Stimulated activated CD8-positive, alpha-beta memory T cell treated with anti-CD3 and anti-CD28 coated beads, Interleukin-12 subunit alpha, Interleukin-12 subunit beta, amount 100 ng/mL, for 24 hours (primary cell): ENCODE data around the gene RNF126.
"Not testable (repeated sequence)": the region's sequence is repeated elsewhere in the genome, so short reads cannot be mapped to it uniquely, and the experiment has no call there.

ENCODE experiments used
- DNase-seq: peaks from one replicate; pipeline ENCODE4 v3.0.0-alpha.2; 2020; ENCODE audit errors: extremely low read depth

RNF126 gene

GRCh38 chr19:662962-663681 is at the start of gene RNF126:
TSS of gene RNF126 (minus strand) at chr19:663214. CDS start at chr19:663121, 93 bp downstream.
- peak; percentile 85 for DNase-seq

DNA sequence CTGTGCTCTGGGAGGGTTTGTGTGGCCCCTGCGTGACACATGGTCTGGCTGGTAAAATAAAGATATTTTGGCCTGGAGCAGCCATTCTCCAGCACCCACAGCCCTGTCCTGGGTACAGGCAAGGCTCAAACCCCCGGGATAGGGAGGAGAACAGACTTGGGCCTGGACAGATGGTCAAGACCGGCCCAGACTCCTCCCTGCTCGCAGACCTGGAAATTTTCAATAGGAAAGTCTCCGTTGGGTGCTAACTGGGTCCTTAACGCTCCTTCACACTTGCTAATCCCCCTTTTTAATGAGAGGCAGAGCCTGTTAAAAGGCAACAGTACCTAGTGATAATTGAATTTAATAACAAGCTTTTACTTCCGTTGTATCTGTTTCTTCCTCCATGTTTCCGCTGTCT is 48.2 kb upstream of the RNF126 start:
- no peak for DNase-seq

- DNase-seq: no peak
Measured at GRCh38 chr19:710767-711166, 47.8 kb upstream of the RNF126 start.

DNA sequence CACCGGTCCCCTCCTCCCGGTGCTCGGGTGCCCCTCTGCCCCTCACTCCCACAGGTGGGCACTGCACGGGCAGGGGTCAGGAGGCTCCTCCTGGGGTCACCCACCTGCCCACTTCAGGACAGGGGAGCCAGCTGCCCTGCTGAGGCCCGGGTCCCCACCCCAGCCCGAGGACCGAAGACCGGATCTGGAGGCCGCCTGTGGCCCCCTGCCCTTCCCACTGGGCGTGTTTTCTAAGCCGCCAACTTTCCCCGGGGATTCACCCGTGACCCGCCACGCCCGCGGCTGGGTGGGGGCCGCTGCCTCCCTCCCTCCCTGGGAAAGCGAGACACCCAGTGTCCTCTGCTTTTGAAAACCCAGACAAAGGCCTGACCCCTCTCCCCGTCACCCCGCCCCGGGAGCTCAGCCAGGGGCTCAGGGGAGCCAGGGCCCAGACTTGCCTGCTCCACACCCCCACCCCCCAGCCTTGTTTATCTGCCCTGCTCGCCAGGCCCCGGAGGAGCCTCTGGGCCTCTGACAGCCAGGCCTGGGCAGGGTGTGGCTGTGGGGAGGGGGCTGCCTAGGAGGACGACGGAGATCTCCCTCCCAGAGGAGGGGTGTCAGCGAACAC is 47.1 kb upstream of the RNF126 start:
- no peak for DNase-seq

GRCh38 chr19:709196-709964 is 46.4 kb upstream of the RNF126 start:
- DNase-seq: no peak

- DNase-seq: no peak
Measured at GRCh38 chr19:708154-709143, 45.4 kb upstream of the RNF126 start, which contains the start of gene PALM. TSS of gene PALM (plus strand) at chr19:708935. CDS start at chr19:709147, 212 bp downstream.

- no peak for DNase-seq
Measured at GRCh38 chr19:704447-704741, 41.4 kb upstream of the RNF126 start.

DNA sequence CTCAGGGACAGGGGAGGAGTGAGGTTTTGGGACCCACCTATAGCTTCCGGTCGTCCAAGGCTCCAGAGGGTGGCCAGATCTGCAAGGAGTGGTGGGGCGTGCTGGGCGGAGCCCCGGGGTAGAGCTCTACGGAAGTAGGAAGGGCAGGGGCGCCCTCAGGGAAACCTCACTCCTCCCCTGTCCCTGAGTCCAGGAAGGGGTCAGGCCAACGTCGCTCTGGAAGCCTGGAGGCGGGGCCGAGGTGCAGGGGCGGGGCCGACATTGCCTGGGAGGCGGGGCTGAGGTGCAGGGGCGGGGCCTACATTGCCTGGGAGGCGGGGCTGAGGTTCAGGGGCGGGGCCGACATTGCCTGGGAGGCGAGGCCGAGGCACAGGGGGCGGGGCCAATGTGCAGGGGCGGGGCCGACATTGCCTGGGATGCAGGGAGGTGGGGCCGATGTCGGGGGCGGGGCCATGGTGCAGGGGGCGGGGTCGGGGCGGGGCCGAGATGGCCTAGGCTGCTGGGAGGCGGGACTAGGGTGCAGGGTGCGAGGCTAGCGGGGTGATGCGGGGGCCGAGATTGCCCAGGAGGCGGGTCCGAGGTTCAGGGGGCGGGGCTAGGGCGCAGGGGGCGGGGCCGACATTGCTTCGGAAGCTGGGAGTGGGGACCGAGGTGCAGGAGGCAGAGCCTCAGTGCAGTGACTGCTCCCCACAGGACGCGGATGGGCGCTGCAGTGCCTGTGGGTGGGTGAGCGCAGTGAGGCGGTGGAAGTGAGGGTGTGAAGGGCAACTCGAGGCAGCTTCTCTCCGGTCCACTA is 40.8 kb upstream of the RNF126 start:
- peak; percentile 33 for DNase-seq

- no peak for DNase-seq
Measured at GRCh38 chr19:703329-703650, 40.3 kb upstream of the RNF126 start.

DNA sequence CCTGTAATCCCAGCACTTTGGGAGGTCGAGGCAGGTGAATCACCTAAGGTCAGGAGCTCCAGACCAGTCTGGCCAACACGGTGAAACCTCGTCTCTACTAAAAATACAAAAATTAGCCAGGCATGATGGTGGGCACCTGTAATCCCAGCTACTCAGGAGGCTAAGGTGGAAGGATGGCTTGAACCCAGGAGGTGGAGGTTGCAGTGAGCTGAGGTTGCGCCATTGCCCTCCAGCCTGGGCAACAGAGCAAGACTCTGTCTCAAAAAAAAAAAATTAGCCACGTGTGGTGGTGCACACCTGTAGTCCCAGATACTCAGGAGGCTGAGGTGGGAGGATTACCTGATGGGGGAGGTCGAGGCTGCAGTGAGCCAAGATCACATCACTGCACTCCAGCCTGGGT is 39.8 kb upstream of the RNF126 start:
- not testable (repeated sequence) for DNase-seq

DNA sequence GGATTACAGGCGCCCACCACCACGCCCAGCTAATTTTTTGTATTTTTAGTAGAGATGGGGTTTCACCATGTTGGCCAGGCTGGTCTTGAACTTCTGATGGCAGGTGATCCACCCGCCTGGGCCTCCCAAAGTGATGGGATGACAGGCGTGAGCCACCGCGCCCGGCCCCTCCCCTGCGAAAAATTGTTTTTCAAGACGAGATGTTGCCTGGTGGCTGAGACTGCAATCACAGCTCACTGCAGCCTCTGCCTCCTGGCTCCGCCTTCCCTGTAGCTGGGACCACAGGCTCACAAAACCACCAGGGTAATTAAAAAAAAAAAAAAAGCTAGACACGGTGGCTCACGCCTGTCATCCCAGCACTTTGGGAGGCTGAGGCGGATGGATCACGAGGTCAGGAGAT is 36.9 kb upstream of the RNF126 start:
- DNase-seq: not testable (repeated sequence)

DNA sequence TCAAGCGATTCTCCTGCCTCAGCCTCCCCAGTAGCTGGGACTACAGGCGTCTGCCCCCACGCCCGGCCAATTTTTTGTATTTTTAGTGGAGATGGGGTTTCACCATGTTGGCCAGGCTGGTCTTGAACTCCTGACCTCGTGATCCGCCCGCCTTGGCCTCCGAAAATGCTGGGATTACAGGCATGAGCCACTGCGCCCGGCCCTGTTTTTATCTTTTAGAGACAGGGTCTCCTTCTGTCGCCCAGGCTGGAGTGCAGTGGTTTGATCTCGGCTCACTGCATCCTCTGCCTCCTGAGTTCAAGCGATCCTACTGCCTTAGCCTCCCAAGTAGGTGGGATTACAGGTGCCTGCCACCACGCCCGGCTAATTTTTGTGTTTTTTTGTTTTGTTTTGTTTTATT is 35.5 kb upstream of the RNF126 start:
- not testable (repeated sequence) for DNase-seq

GRCh38 chr19:695352-695949 is 32.4 kb upstream of the RNF126 start, which contains the start of gene PRSS57:
TSS of gene PRSS57 (minus strand) at chr19:695452. CDS start at chr19:695430, 22 bp downstream.
- DNase-seq: no peak

GRCh38 chr19:694481-695351 is 31.7 kb upstream of the RNF126 start:
- DNase-seq: no peak

DNA sequence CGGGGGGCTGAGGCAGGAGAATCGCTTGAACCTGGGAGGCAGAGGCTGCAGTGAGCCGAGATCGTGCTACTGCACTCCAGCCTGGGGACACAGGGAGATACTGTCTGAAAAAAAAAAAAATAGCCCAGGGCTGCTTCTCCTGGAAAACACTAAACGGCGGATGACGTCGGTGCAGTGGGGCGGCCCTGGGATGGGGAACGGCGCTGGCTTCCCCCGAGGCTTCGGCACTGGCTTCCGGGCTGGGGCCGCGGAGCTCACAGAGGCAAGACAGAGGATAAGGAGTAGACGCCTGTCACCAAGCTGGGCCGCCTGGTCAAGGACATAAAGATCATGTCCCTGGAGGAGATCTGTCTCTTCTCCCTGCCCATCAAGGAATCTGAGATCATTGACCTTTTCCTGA is 27.2 kb upstream of the RNF126 start:
- no peak for DNase-seq

DNA sequence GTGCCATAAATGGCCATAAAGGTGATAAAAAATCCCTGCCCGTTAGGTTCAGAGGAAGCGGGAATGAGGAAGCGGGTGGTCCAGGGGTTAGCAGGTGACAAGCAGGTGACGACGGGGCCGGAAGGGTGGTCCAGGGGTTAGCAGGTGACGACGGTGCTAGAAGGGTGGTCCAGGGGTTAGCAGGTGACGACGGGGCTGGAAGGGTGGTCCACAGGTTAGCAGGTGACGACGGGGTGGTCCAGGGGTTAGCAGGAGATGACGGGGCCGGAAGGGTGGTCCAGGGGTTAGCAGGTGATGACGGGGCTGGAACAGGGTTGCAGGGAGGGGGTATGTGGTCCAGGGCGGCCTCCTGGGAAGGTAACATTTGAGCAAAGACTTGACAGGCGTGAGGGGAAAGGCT is 26.0 kb upstream of the RNF126 start:
- DNase-seq: no peak

- DNase-seq: no peak
Measured at GRCh38 chr19:688214-688613, 25.2 kb upstream of the RNF126 start.

- DNase-seq: no peak
Measured at GRCh38 chr19:687569-688166, 24.7 kb upstream of the RNF126 start.
